Trophoblast cell (in vitro differentiated cells and primary cell): ENCODE measurements around the gene TMEM50A.
"Not testable (repeated sequence)": the region's sequence is repeated elsewhere in the genome, so short reads cannot be mapped to it uniquely, and the experiment has no call there.

Experiments
- DNase-seq, 2 donors: peaks; one replicate each; pipeline ENCODE4 v3.0.0-alpha.2; 2016
- H2AFZ ChIP-seq: 2 replicates; pipeline ENCODE4 v1.6.1; 2013; ENCODE audit warnings: low read length, moderate library complexity, mild to moderate bottlenecking; ENCODE audit not compliant: insufficient read depth, poor library complexity
- H2AK5ac ChIP-seq: 2 replicates; pipeline ENCODE4 v1.6.1; 2013; ENCODE audit warnings: mild to moderate bottlenecking, low read length
- H2BK120ac ChIP-seq: 2 replicates; pipeline ENCODE4 v1.6.1; 2013; ENCODE audit warnings: low read length, mild to moderate bottlenecking, moderate library complexity; ENCODE audit not compliant: insufficient read depth, poor library complexity
- H2BK12ac ChIP-seq: 2 replicates; pipeline ENCODE4 v1.6.1; 2013; ENCODE audit warnings: mild to moderate bottlenecking, low read length, moderate library complexity
- H2BK5ac ChIP-seq: 2 replicates; pipeline ENCODE4 v1.6.1; 2013; ENCODE audit warnings: low read length, low read depth, moderate library complexity, mild to moderate bottlenecking; ENCODE audit not compliant: poor library complexity
- H3K14ac ChIP-seq: 2 replicates; pipeline ENCODE4 v1.6.1; 2013; ENCODE audit warnings: mild to moderate bottlenecking, low read length
- H3K18ac ChIP-seq: 2 replicates; pipeline ENCODE4 v1.6.1; 2013; ENCODE audit warnings: mild to moderate bottlenecking, low read length
- H3K23ac ChIP-seq: 2 replicates; pipeline ENCODE4 v1.6.1; 2013; ENCODE audit warnings: low read length
- H3K27ac ChIP-seq: 2 replicates; pipeline ENCODE4 v1.5.1; 2013; ENCODE audit warnings: low read depth, mild to moderate bottlenecking, inconsistent platforms, low read length, moderate library complexity
- H3K27me3 ChIP-seq: 2 replicates; pipeline ENCODE4 v1.6.1; 2013; ENCODE audit warnings: inconsistent platforms, mild to moderate bottlenecking, low read length, moderate library complexity; ENCODE audit not compliant: insufficient read depth
- H3K36me3 ChIP-seq, 2 experiments: 1 replicate in 1 of 2; 2 replicates in 1 of 2; pipeline ENCODE4 v1.6.1; 2013; ENCODE audit warnings: low read length in 2 of 2, mild to moderate bottlenecking in 2 of 2, moderate library complexity in 1 of 2; ENCODE audit not compliant: insufficient read depth in 2 of 2, control insufficient read depth in 1 of 2
- H3K4ac ChIP-seq: 2 replicates; pipeline ENCODE4 v1.6.1; 2013; ENCODE audit warnings: low read depth, mild to moderate bottlenecking, low read length, moderate library complexity
- H3K4me1 ChIP-seq, 2 experiments: 1 replicate in 1 of 2; 2 replicates in 1 of 2; pipeline ENCODE4 v1.6.1; 2013; ENCODE audit warnings: low read length in 2 of 2, mild to moderate bottlenecking in 2 of 2, moderate library complexity in 1 of 2; ENCODE audit not compliant: insufficient read depth in 2 of 2, control insufficient read depth in 1 of 2
- H3K4me2 ChIP-seq: 2 replicates; pipeline ENCODE4 v1.6.1; 2013; ENCODE audit warnings: inconsistent platforms, mild to moderate bottlenecking, low read length, moderate library complexity
- H3K4me3 ChIP-seq: 2 replicates; pipeline ENCODE4 v1.5.1; 2013; ENCODE audit warnings: mild to moderate bottlenecking, low read depth, low read length, inconsistent platforms
- H3K79me1 ChIP-seq: one replicate; pipeline ENCODE4 v1.6.1; 2013; ENCODE audit warnings: low read length
- H3K79me2 ChIP-seq: 2 replicates; pipeline ENCODE4 v1.6.1; 2013; ENCODE audit warnings: low read length, mild to moderate bottlenecking; ENCODE audit not compliant: control insufficient read depth, insufficient read depth, poor library complexity
- H3K9ac ChIP-seq: 2 replicates; pipeline ENCODE4 v1.6.1; 2013; ENCODE audit warnings: mild to moderate bottlenecking, low read length
- H3K9me3 ChIP-seq: 2 replicates; pipeline ENCODE4 v1.6.1; 2013; ENCODE audit warnings: low read depth, mild to moderate bottlenecking, control low read depth, inconsistent platforms, low read length; ENCODE audit not compliant: insufficient read depth
- H4K12ac ChIP-seq: 2 replicates; pipeline ENCODE4 v1.6.1; 2013; ENCODE audit warnings: low read depth, mild to moderate bottlenecking, low read length, moderate library complexity
- H4K8ac ChIP-seq: 2 replicates; pipeline ENCODE4 v1.6.1; 2013; ENCODE audit warnings: low read depth, mild to moderate bottlenecking, low read length, moderate library complexity
- H4K91ac ChIP-seq: one replicate; pipeline ENCODE4 v1.6.1; 2013; ENCODE audit warnings: low read depth, mild to moderate bottlenecking, low read length, moderate library complexity
- WGBS: extraction: QIAGEN DNeasy Blood & Tissue Kit; methylation state at CpG from one replicate; pipeline ENCODE4 v1.1.7; 2013; ENCODE audit warnings: missing lambda C conversion rate; ENCODE audit not compliant: insufficient read length, insufficient coverage; ENCODE audit errors: extremely low coverage; 5-methylcytosine and 5-hydroxymethylcytosine counted together

The TMEM50A gene

DNA sequence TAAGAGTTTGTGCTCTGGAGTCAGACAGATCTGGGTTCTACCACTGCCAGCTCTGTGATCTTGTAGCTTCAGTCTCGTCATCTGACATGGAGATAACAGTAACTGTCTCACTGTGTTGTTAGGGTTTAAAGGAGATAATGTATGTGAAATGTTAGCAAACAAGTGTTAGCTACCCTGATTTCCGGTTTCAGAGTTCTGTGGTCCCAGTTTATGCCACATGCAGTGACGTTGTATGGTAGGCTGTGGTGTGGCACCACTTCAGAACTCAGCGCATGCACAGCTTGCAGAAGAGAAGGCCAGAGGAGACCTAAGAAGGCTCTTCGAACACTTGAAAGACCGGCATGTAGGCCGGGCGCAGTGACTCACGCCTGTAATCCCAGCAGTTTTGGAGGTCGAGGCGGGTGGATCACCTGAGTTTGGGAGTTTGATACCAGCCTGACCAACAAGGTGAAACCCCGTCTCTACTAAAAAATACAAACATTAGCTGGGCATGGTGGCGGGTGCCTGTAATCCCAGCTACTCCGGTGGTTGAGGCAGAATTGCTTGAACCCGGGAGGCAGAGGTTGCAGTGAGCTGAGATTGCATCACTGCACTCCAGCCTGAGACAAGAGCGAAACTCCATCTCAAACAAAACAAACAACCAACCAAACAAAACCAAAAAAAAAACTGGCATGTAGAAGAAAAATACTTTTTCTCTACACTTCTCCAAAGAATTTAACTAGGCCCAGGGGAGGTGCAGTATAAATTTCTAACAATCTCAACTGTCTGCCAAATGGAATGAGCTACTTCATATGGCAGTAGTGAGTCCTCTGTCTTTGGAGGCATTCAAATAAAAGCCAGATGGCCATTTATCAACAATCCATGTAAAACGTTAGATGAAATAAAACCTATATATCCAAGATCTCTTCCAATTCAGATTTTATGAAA, 10.0 kb upstream of the TMEM50A start:
- WGBS = no CpG with 5 or more reads among the region's 17 CpGs
- not testable (repeated sequence) for H2BK120ac ChIP-seq, H3K23ac ChIP-seq, H3K4ac ChIP-seq, DNase-seq, H3K36me3 ChIP-seq, H3K79me2 ChIP-seq, H2AK5ac ChIP-seq, H2BK12ac ChIP-seq, H3K4me1 ChIP-seq, H3K9ac ChIP-seq, H3K4me3 ChIP-seq, H3K27ac ChIP-seq, H4K91ac ChIP-seq, H3K79me1 ChIP-seq, H4K8ac ChIP-seq, H3K27me3 ChIP-seq, H3K9me3 ChIP-seq, H2AFZ ChIP-seq, H3K18ac ChIP-seq, H3K14ac ChIP-seq, H4K12ac ChIP-seq, H2BK5ac ChIP-seq, H3K4me2 ChIP-seq

- not testable (repeated sequence) for H2BK120ac ChIP-seq, H2AK5ac ChIP-seq, H3K4me3 ChIP-seq, H4K91ac ChIP-seq, H4K8ac ChIP-seq, H2AFZ ChIP-seq, DNase-seq, H2BK5ac ChIP-seq, H3K9me3 ChIP-seq, H3K79me2 ChIP-seq, H3K79me1 ChIP-seq, H3K27ac ChIP-seq, H3K4me1 ChIP-seq, H3K18ac ChIP-seq, H3K27me3 ChIP-seq, H3K36me3 ChIP-seq, H3K9ac ChIP-seq, H2BK12ac ChIP-seq, H3K4me2 ChIP-seq, H3K4ac ChIP-seq, H3K14ac ChIP-seq, H4K12ac ChIP-seq, H3K23ac ChIP-seq
- WGBS = no CpG with 5 or more reads among the region's 4 CpGs
Measured at GRCh38 chr1:25328791-25329185, 9.3 kb upstream of the TMEM50A start.

DNA sequence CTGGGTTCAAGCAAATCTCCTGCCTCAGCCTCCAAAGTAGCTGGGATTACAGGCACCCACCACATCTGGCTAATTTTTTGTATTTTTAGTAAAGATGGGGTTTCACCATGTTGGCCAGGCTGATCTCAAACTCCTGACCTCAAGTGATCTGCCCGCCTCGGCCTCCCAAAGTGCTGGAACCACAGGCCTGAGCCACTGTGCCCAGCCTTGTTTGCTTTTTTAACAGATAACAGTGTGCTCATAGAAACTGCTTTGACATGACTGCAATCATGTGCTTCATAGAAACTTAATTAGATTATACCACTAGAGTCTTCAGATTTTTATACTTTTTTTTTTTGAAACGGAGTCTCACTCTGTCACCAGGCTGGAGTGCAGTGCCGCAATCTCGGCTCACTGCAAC, 8.8 kb upstream of the TMEM50A start:
- not testable (repeated sequence) for H2BK12ac ChIP-seq, H3K23ac ChIP-seq, H3K14ac ChIP-seq, H3K4me3 ChIP-seq, H3K18ac ChIP-seq, H2BK5ac ChIP-seq, H4K91ac ChIP-seq, H3K27me3 ChIP-seq, H3K4me1 ChIP-seq, H2BK120ac ChIP-seq, H3K4ac ChIP-seq, DNase-seq, H3K4me2 ChIP-seq, H3K79me2 ChIP-seq, H4K12ac ChIP-seq, H3K79me1 ChIP-seq, H3K9me3 ChIP-seq, H3K9ac ChIP-seq, H3K27ac ChIP-seq, H3K36me3 ChIP-seq, H2AK5ac ChIP-seq, H4K8ac ChIP-seq, H2AFZ ChIP-seq
- WGBS = no CpG with 5 or more reads among the region's 5 CpGs

- not testable (repeated sequence) for H3K36me3 ChIP-seq, H4K91ac ChIP-seq
- WGBS = no CpG with 5 or more reads among the region's 5 CpGs
Measured at GRCh38 chr1:25329950-25330349, 8.2 kb upstream of the TMEM50A start.

More at GRCh38 chr1:25329950-25330349, 8.2 kb upstream of the TMEM50A start:
- not testable (repeated sequence) for H3K18ac ChIP-seq, H2BK5ac ChIP-seq, H2AFZ ChIP-seq, H3K79me1 ChIP-seq, H3K4me3 ChIP-seq, H3K9me3 ChIP-seq, H2BK12ac ChIP-seq, H4K12ac ChIP-seq, H3K4ac ChIP-seq, H3K4me1 ChIP-seq, H3K4me2 ChIP-seq, H3K27me3 ChIP-seq, H3K23ac ChIP-seq, H3K9ac ChIP-seq, H2AK5ac ChIP-seq, H2BK120ac ChIP-seq, H3K79me2 ChIP-seq, H3K14ac ChIP-seq, H4K8ac ChIP-seq, H3K27ac ChIP-seq, DNase-seq
